Measurements from ENCODE around the gene CACNB2.

CACNB2 gene

GRCh38 chr10:18233775-18234174, 93.6 kb downstream of the CACNB2 start:
- peak in 1 of 2 experiments; percentile 14 for DNase-seq

DNA sequence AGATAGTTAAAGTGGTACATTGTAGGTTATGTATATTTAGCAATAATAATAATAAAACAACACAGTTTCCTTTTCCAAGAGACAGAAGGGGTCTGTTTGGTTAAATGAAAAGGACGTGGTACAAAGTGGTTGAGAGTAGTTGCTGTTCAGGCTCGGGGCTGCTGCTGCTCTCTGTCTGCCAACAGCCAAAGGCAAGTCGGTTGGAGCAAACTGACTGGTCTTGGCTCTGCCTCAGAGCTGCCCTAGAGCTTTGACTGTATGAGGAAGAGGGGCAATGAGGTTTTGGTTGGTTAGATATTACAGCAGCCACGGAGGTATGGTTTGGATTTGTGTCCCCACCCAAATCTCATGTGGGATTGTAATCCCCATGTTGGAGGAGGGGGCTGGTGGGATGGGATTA, 95.3 kb downstream of the CACNB2 start:
- no peak for DNase-seq

DNA sequence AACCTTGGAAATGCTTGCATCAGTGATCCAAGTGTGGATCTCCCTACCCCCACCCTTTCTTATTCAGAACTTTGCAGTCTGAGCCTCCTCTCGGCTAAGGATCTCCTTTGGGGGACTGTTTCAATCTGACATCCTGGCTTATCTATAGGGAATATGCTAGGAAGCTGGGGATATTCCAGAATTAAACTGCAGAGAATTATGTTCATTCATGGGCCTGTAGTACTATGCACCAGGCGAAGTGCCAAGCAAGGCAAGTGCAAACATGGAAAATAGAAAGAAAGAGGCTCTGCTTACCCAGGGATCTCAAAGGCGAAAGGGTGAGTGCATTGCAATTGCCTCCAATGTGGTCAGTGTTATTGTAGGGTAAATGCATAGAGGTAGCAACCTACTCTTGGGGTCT, 96.5 kb downstream of the CACNB2 start:
- DNase-seq: no peak

- DNase-seq: peak in 1 of 2 experiments; percentile 17
These were observed 98.8 kb downstream of the CACNB2 start for GRCh38 chr10:18238870-18239485.

GRCh38 chr10:18240185-18240882, 100.1 kb downstream of the CACNB2 start:
- DNase-seq: no peak

DNA sequence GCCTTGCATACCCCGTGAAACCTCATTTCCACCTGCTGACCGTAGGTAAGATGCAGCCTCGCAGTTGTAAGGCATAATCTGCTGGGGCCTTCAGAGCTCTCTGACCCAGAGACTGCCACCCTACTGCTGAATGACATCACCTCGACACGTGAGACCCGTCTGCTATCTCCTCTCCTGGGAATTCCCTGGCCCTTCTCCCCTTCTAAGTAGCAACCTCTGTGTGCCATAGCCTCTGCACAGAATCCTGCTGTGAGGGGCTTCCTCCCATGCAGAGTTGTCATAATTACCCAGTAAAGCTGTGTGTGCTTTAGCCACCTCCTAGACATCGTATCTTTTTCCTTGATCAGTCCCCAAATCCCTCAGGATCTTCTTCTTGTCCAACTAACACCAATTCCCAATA, 106.7 kb downstream of the CACNB2 start:
- no peak for DNase-seq

DNA sequence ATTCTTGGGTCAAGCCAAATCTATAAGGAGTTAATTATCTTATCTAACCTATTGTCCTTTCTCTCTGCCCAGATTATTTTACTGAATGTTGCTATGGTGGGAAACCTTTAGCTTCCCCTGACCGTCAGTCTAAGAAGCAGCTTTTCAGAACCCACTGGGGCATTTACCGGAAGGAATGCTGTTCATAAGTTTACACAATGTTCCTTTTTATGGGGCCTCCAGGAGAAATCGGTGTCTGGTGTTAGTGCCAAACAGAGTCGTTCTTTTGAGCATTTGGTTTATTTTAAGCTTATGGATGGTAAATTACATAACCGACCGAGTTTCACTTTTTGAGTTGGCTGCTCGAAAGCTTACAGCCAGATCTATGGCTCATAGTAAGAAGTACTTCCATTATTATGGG, 111.9 kb downstream of the CACNB2 start:
- no peak for DNase-seq

DNA sequence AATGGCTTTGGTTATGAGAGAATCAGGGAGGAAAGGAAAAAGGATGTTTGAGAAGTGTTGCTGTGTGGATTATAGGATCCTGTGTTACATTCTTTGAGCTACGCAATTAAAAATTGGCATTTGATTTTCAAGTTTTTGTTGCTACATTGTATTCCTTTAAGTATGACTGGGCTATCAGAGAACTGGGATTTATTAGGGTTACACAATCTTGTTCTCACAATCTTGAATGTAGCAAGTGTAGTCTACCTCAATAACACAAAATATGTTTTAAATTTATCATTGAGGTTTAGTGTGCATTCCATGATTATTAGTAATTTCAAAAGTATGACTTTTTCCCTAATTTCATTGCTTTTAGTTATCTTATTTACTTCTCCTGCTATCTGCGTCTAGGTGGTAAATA, 113.9 kb downstream of the CACNB2 start:
- DNase-seq: no peak

DNA sequence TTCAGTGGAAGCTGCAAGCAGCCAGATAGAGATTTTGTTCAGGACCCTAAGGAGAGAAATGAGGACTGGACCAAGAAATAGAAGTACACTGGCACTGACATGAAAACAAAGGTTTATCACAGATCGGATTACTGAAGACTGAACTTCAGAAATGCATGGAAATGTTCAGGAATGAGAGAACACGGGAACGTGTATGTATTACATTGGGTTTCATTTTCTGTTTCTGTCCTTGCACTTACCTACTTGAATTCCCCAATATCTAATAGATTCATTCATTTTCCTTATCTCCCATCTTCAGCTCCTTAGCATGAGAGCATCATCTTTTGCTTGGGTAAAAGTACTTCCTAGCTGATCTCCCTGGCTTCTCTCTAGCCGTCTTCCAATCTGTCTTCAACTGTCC, 114.5 kb downstream of the CACNB2 start:
- DNase-seq: no peak

- DNase-seq: no peak
These were observed 120.2 kb downstream of the CACNB2 start for GRCh38 chr10:18260310-18260922.

DNA sequence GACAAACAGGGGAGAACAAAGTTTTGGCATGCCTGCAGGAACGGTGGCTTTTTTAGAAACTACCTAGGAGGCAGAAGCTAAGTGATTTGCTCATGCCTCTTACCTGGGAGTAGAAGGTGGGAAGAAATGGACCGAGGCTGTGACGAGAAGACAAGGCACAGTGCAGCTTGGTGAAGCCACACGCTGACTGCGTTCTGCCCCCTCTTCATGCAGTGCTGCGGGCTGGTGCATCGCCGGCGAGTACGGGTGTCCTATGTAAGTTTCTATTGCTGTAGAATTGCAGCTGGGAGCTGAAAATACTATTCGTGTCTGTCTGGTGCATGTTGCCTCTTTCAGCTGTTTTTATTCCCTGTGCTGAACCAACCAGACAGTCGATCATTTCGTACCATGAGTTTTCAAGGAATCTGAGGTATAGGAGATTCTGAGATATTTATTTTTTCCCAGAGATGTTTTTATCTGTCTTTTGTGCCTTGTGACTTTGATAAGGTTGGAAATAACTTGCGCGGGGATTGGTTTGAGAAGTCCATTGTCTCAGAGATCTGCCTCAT, 120.9 kb downstream of the CACNB2 start:
- no peak for DNase-seq

DNA sequence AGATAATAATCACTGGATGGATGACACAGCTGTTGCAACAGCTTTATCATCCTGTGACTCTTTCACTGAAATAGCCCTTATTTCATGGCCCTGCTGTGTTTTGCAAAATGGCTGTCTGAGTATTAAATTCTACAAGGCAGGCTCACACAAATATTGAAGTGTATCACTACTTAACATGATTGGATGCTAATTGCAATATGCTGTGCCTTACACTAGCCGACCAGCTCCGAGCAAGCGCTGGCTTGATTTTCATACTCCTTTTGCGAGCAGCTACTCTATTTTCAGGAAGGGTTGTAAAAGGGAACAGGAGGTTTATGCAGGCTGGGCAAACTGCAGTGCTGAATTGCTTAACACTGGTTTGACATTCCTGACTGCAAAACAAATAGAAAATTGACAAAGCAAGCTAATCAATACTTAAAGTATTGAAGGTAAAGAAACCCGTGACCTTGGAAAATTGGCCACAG, 121.6 kb downstream of the CACNB2 start:
- DNase-seq: no peak

DNA sequence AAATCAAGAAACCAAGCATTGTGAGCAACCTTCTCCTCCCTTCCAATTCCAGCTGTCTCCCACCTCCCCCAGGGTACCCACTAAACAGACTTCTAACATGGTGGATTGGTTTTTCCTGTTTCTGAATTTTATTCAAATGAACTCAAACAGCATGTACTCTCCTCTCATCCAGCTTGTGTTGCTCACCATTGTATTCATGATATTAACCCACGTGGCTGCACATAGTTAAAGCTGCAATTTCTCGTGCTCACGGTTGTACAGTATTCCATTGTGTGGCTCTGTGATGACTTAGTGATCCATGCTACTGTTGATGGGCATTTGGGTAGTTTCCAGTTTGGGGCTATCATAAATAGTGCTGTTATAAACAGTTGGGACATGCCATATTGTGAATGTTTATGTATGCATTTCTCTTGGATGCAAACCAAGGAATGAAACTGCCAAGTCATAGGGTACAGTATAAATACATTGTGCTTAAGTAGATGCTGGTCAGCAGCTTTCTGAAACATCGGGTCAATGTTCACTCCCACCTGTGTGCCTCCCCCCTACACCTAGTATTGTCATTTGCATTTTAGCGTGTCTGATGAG, 124.3 kb downstream of the CACNB2 start:
- DNase-seq: no peak

DNA sequence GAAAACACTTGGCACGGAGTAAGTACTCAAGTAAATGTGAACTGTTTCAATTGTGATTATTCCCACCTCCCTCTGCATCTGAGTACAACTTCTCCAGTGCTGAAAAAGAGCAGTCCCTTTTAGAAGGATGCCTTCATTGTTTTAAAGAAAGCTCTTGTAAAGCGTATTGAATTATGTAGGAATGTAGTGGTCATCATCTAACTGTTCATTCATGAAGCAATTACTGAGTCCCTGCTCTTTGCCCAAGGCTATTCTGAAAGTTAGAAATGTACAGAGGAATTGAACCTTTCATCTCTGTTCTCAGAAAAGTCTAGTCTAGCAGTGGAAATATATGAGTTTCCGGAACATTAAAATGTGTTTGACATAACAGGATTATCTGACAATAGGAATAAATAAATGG, 127.8 kb downstream of the CACNB2 start:
- DNase-seq: no peak

DNA sequence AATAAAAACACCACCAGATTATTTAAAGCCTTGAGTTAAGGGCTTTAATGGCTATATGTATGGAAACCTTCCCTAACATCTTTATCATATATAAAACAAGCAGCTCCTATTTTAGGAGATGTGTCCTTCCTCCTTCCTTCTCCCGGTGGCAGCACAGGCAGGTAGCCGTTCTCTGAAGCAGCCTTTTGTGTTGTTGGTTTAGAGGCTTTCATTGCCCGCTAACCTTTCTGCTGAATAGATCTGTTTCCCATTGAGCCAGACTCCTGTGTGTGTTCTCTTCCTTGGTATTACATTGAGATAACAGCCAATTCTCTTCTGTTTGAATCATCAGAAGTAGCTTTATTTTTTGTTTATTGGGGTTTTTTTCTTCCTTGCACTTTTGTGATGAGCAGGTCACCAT, 131.3 kb downstream of the CACNB2 start:
- no peak for DNase-seq

DNA sequence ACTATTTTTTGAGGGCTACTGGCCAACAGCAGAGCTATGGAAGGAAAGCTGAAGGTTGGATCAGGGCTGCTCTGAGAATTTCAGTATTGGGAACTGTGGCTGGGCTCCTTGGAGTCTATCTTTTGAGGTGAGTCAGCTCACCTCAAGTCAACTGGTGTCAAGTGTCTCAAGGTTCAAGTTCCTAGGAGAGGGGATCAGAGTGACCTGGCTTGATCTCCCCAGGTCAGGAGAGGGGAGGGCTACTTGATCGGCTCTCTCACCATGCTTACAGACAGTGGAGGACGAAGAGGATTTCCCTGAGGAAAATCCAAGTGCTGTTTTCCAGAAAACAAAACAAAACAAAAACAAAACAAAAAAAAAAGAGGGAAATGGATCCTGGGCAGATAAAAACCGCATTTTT, 132.8 kb downstream of the CACNB2 start:
- no peak for DNase-seq

- DNase-seq: no peak
These were observed 138.0 kb downstream of the CACNB2 start for GRCh38 chr10:18278181-18278580.

DNA sequence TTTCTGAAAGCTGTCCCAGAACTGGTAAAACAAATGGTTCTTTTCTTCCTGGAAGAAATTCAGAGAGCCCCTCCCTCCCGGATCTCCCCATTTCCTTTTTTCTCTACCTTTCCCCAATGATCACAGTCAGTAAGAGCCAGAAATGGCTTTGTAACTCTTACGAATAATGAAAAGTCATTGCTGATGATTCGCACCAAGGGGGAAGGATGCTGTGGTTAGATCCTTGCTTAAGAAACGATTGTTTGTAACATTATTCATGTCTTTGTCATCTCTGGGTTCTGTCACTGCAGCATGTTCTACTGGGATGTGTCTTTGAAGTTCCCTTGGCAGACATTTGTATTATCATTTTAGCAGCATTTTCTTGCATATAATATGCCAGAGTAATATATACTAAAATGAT, 138.9 kb downstream of the CACNB2 start:
- peak in 1 of 2 experiments; percentile 18 for DNase-seq

DNA sequence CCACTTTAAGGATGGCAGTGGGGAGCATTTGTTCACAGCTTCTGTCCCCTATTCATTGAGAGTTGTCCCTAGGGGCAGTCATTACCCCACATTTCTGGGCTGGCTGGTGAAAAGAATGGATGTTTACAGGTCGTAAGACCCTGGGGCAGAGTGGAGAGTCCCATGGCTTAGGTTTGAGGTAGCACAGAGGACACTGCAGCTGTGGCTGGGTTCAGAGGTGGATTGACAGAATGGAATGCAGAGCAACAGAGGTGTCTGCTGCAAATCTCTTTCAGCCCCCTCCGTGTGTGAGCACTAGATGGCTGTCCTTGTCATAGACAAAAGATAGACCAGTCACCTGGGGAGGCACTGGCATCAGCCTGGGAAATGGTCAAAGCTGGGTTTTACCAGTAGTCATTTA, 141.9 kb downstream of the CACNB2 start:
- no peak for DNase-seq

DNA sequence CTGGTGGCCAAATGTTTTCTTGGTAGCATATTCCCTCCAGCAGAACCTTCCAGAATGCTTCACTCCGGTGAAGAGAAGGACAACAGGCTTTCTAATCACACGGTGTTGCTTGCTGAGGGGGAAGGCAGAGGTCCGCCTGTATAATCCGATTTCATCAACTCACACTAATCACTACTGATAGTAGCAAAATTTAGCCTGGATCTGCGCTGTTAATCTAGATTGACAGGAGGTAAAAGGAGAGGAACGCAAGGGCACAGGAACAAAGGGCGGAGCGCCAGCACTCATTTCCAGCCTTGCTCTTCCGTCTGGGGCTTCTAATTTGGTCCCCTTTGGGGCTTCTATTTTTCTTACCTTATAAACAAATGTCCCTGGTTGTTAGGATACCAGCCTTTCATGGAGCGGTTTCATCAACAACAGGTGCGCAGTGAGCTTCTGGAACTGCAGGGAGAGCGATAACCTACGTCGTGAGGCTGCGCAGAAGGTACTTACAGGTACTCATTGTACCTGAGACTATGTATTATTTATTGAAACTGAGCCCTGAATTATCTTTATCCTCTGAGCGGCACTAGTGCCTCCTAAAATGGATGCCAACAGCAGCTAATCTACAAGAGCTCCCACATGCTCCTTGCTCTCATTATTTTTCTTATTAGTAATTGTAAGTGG, 150.6 kb downstream of the CACNB2 start:
- no peak for DNase-seq

- DNase-seq: no peak
These were observed 153.6 kb downstream of the CACNB2 start for GRCh38 chr10:18293536-18294510.

DNA sequence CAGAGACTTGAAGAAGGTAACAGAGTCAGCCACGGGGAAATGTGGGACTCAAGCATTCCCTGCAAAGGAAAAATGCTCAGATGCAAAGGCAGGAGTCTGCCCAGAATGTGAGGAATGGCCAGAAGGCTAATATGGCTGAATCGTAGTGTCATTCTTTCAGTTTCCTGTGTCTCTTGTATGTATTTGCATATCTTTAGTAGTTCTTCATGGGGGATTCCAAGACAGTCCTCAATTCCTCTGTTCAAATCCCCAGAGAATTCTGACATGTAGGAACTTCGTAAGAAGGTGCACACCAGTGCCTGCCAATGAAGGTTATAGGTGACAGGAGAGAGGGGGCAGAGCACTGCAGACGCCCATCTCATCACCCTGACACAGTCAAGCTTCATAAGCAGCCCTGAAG, 154.4 kb downstream of the CACNB2 start:
- no peak for DNase-seq
